ENCODE data around the gene REV3L.

The REV3L gene

GRCh38 chr6:111482959-111483735 is at the start of gene REV3L:
Gene REV3L (minus strand): TSS chr6:111483218. CDS start chr6:111482888, 330 bp downstream.
- Histone ChIP-seq H3K9ac (peak within 1 kb of the TSS; percentile 96), H3K27ac (peak within 1 kb of the TSS; percentile 96), H3K27me3 (ENCODE audit: insufficient read depth, low read depth) (no peaks in the 10 kb centered on the region), H3K4me1 (ENCODE audit: low read depth, poor library complexity, severe bottlenecking) (peaks cover 47% of the 10 kb centered on the region), H3K79me2 (ENCODE audit: insufficient read depth, low read depth) (peaks cover 46% of the 10 kb centered on the region), H2AFZ (ENCODE audit: low read depth) (peak within 1 kb of the TSS; percentile 67), H3K4me3 (IDR thresholded peaks at IDR 0.05; ENCODE audit: insufficient read depth, low read depth, low read length) (no peak within 1 kb of the TSS), H3K4me2 (peak within 1 kb of the TSS; percentile 86), H4K20me1 (ENCODE audit: insufficient read depth) (no peaks in the 10 kb centered on the region), H3K36me3 (ENCODE audit: insufficient read depth) (no peaks in the 10 kb centered on the region)
- TF ChIP-seq CTCF (conservative IDR thresholded peaks at IDR 0.05; ENCODE audit: low read depth, low read length) = no peak

- Histone ChIP-seq H3K4me3 (IDR thresholded peaks at IDR 0.05; ENCODE audit: insufficient read depth, low read depth, low read length) (no peak overlapping the region), H3K36me3 (ENCODE audit: insufficient read depth) (no peaks in the 10 kb centered on the region), H3K27ac (no peak overlapping the region), H4K20me1 (ENCODE audit: insufficient read depth) (no peaks in the 10 kb centered on the region), H3K4me1 (ENCODE audit: low read depth, poor library complexity, severe bottlenecking) (no peaks in the 10 kb centered on the region), H3K79me2 (ENCODE audit: insufficient read depth, low read depth) (no peaks in the 10 kb centered on the region), H3K9ac (no peak overlapping the region), H2AFZ (ENCODE audit: low read depth) (no peak overlapping the region), H3K4me2 (no peak overlapping the region), H3K27me3 (ENCODE audit: insufficient read depth, low read depth) (no peaks in the 10 kb centered on the region)
- TF ChIP-seq CTCF (conservative IDR thresholded peaks at IDR 0.05; ENCODE audit: low read depth, low read length) = no peak
Measured at GRCh38 chr6:111531185-111531584, 48.2 kb upstream of the REV3L start.

GRCh38 chr6:111530667-111531066 is 47.6 kb upstream of the REV3L start:
- H3K4me3 ChIP-seq (IDR thresholded peaks at IDR 0.05; ENCODE audit: insufficient read depth, low read depth, low read length) = no peak overlapping the region
- no peaks in the 10 kb centered on the region for H3K79me2 ChIP-seq (ENCODE audit: insufficient read depth, low read depth)
- no peak overlapping the region for H3K4me2 ChIP-seq
- no peak overlapping the region for H3K27ac ChIP-seq
- no peaks in the 10 kb centered on the region for H3K4me1 ChIP-seq (ENCODE audit: low read depth, poor library complexity, severe bottlenecking)
- no peak overlapping the region for H2AFZ ChIP-seq (ENCODE audit: low read depth)
- no peak overlapping the region for H3K9ac ChIP-seq
- H3K36me3 ChIP-seq (ENCODE audit: insufficient read depth) = no peaks in the 10 kb centered on the region
- TF ChIP-seq CTCF (conservative IDR thresholded peaks at IDR 0.05; ENCODE audit: low read depth, low read length) = no peak
- no peaks in the 10 kb centered on the region for H4K20me1 ChIP-seq (ENCODE audit: insufficient read depth)
- H3K27me3 ChIP-seq (ENCODE audit: insufficient read depth, low read depth) = no peaks in the 10 kb centered on the region

- no peak for TF ChIP-seq CTCF (conservative IDR thresholded peaks at IDR 0.05; ENCODE audit: low read depth, low read length)
- H3K27ac ChIP-seq = no peak overlapping the region
Measured at GRCh38 chr6:111530218-111530617, 47.2 kb upstream of the REV3L start.

More at GRCh38 chr6:111530218-111530617, 47.2 kb upstream of the REV3L start:
- Histone ChIP-seq H3K4me3 (IDR thresholded peaks at IDR 0.05; ENCODE audit: insufficient read depth, low read depth, low read length) (no peak overlapping the region), H3K4me2 (no peak overlapping the region), H2AFZ (ENCODE audit: low read depth) (no peak overlapping the region), H3K79me2 (ENCODE audit: insufficient read depth, low read depth) (no peaks in the 10 kb centered on the region), H3K27me3 (ENCODE audit: insufficient read depth, low read depth) (no peaks in the 10 kb centered on the region), H4K20me1 (ENCODE audit: insufficient read depth) (no peaks in the 10 kb centered on the region), H3K4me1 (ENCODE audit: low read depth, poor library complexity, severe bottlenecking) (no peaks in the 10 kb centered on the region), H3K9ac (no peak overlapping the region), H3K36me3 (ENCODE audit: insufficient read depth) (no peaks in the 10 kb centered on the region)

Data from KMS-11 (cell line).